HG03280 (cell line): ENCODE measurements around the gene MGAT4A.
"Not testable (repeated sequence)": the region's sequence is repeated elsewhere in the genome, so short reads cannot be mapped to it uniquely, and the experiment has no call there.

Source experiments
- ATAC-seq: cut with Tn5 transposase; IDR thresholded peaks from one replicate; pipeline ENCODE4 v1.9.1; 2021; ENCODE audit warnings: mild to moderate bottlenecking, moderate library complexity; ENCODE audit not compliant: unreplicated experiment

The MGAT4A gene

GRCh38 chr2:98730707-98731040 lies 258 bp downstream of the MGAT4A start:
- ATAC-seq = peak; percentile 75

GRCh38 chr2:98730053-98730706 lies 752 bp downstream of the MGAT4A start:
- ATAC-seq = no peak

GRCh38 chr2:98729652-98730051 lies 1.3 kb downstream of the MGAT4A start:
- ATAC-seq = no peak

GRCh38 chr2:98728088-98728718 lies 2.7 kb downstream of the MGAT4A start:
- ATAC-seq = not testable (repeated sequence)

- no peak for ATAC-seq
Observed at GRCh38 chr2:98727369-98728087, 3.4 kb downstream of the MGAT4A start.

GRCh38 chr2:98726735-98727368 lies 4.1 kb downstream of the MGAT4A start:
- no peak for ATAC-seq

- ATAC-seq = no peak
Observed at GRCh38 chr2:98726205-98726604, 4.7 kb downstream of the MGAT4A start.

GRCh38 chr2:98720286-98720685 lies 10.6 kb downstream of the MGAT4A start:
- no peak for ATAC-seq

- no peak for ATAC-seq
Observed at GRCh38 chr2:98717621-98718020, 13.3 kb downstream of the MGAT4A start.

- no peak for ATAC-seq
Observed at GRCh38 chr2:98716786-98717185, 14.1 kb downstream of the MGAT4A start.

- no peak for ATAC-seq
Observed at GRCh38 chr2:98715812-98716451, 15.0 kb downstream of the MGAT4A start.

GRCh38 chr2:98713332-98714015 lies 17.5 kb downstream of the MGAT4A start:
- peak; percentile 78 for ATAC-seq

- no peak for ATAC-seq
Observed at GRCh38 chr2:98712145-98712544, 18.8 kb downstream of the MGAT4A start.

GRCh38 chr2:98711506-98711905 lies 19.4 kb downstream of the MGAT4A start:
- no peak for ATAC-seq

GRCh38 chr2:98710734-98711133 lies 20.2 kb downstream of the MGAT4A start:
- ATAC-seq = no peak

GRCh38 chr2:98709535-98709934 lies 21.4 kb downstream of the MGAT4A start:
- no peak for ATAC-seq

- ATAC-seq = no peak
Observed at GRCh38 chr2:98708396-98709186, 22.3 kb downstream of the MGAT4A start.

- no peak for ATAC-seq
Observed at GRCh38 chr2:98706591-98706990, 24.3 kb downstream of the MGAT4A start.

GRCh38 chr2:98705333-98705617 lies 25.7 kb downstream of the MGAT4A start:
- ATAC-seq = no peak
